ENCODE results near the gene TREML1. TPM values are rescaled to one million over a fixed set of nuclear protein-coding genes. Genes with fewer than 3 reads are reported as not detected.

Gene TREML1
- total RNA-seq, 1 experiment from 2014 or later: not detected

GRCh38 chr6:41162687-41163418 lies 8.7 kb upstream of the TREML1 start, which contains the start of gene TREM2:
TSS of gene TREM2 (minus strand) at chr6:41163116. CDS start at chr6:41163082, 34 bp downstream.
- DNase-seq: no peak
- Mint-ChIP-seq H3K27me3 (ENCODE audit: unreplicated experiment) (peaks cover 72% of the 10 kb centered on the region), H3K27ac (ENCODE audit: unreplicated experiment) (no peak within 1 kb of the TSS), H3K36me3 (ENCODE audit: insufficient read depth, unreplicated experiment) (no peaks in the 10 kb centered on the region), H3K9me3 (ENCODE audit: low read depth, unreplicated experiment) (no peaks in the 10 kb centered on the region), H3K4me1 (ENCODE audit: low read depth, unreplicated experiment) (no peaks in the 10 kb centered on the region), H3K4me3 (ENCODE audit: low read depth, unreplicated experiment) (no peak within 1 kb of the TSS)
- CTCF ChIA-PET: no interaction called here
- no TSS peak for BruUV-seq (replicated peaks)
- TF ChIP-seq CTCF (IDR thresholded peaks at IDR 0.05; ENCODE audit: unreplicated experiment): no peak
- intact Hi-C loops (cut with micrococcal nuclease; ENCODE audit: unreplicated experiment): no loop called here

- Mint-ChIP-seq H3K4me3 (ENCODE audit: low read depth, unreplicated experiment) (no peak overlapping the region), H3K36me3 (ENCODE audit: insufficient read depth, unreplicated experiment) (no peaks in the 10 kb centered on the region), H3K9me3 (ENCODE audit: low read depth, unreplicated experiment) (no peaks in the 10 kb centered on the region), H3K27me3 (ENCODE audit: unreplicated experiment) (peaks cover 72% of the 10 kb centered on the region), H3K4me1 (ENCODE audit: low read depth, unreplicated experiment) (no peaks in the 10 kb centered on the region), H3K27ac (ENCODE audit: unreplicated experiment) (no peak overlapping the region)
- DNase-seq: no peak
- CTCF ChIA-PET: no interaction called here
- intact Hi-C loops (cut with micrococcal nuclease; ENCODE audit: unreplicated experiment): no loop called here
- TF ChIP-seq CTCF (IDR thresholded peaks at IDR 0.05; ENCODE audit: unreplicated experiment): no peak
- no TSS peak for BruUV-seq (replicated peaks)
Measured at GRCh38 chr6:41161851-41162552, 7.9 kb upstream of the TREML1 start.

GRCh38 chr6:41161380-41161779 lies 7.2 kb upstream of the TREML1 start:
- no peaks in the 10 kb centered on the region for H3K36me3 Mint-ChIP-seq (ENCODE audit: insufficient read depth, unreplicated experiment)
- no peak overlapping the region for H3K4me3 Mint-ChIP-seq (ENCODE audit: low read depth, unreplicated experiment)
- DNase-seq: no peak
- H3K9me3 Mint-ChIP-seq (ENCODE audit: low read depth, unreplicated experiment): no peaks in the 10 kb centered on the region
- no peak for TF ChIP-seq CTCF (IDR thresholded peaks at IDR 0.05; ENCODE audit: unreplicated experiment)
- H3K27me3 Mint-ChIP-seq (ENCODE audit: unreplicated experiment): peaks cover 72% of the 10 kb centered on the region
- CTCF ChIA-PET: no interaction called here
- H3K27ac Mint-ChIP-seq (ENCODE audit: unreplicated experiment): no peak overlapping the region
- no peaks in the 10 kb centered on the region for H3K4me1 Mint-ChIP-seq (ENCODE audit: low read depth, unreplicated experiment)
- BruUV-seq (replicated peaks): no TSS peak
- intact Hi-C loops (cut with micrococcal nuclease; ENCODE audit: unreplicated experiment): no loop called here

GRCh38 chr6:41160933-41161332 lies 6.8 kb upstream of the TREML1 start:
- Mint-ChIP-seq H3K36me3 (ENCODE audit: insufficient read depth, unreplicated experiment) (no peaks in the 10 kb centered on the region), H3K4me1 (ENCODE audit: low read depth, unreplicated experiment) (no peaks in the 10 kb centered on the region), H3K27ac (ENCODE audit: unreplicated experiment) (no peak overlapping the region), H3K27me3 (ENCODE audit: unreplicated experiment) (peaks cover 72% of the 10 kb centered on the region), H3K9me3 (ENCODE audit: low read depth, unreplicated experiment) (no peaks in the 10 kb centered on the region), H3K4me3 (ENCODE audit: low read depth, unreplicated experiment) (no peak overlapping the region)
- intact Hi-C loops (cut with micrococcal nuclease; ENCODE audit: unreplicated experiment): no loop called here
- BruUV-seq (replicated peaks): no TSS peak
- TF ChIP-seq CTCF (IDR thresholded peaks at IDR 0.05; ENCODE audit: unreplicated experiment): no peak
- CTCF ChIA-PET: no interaction called here
- DNase-seq: no peak

Measured in Calu3 (cell line).